HG03575 (cell line): ENCODE results near the gene LY6G5C.

ENCODE experiments used
- ATAC-seq: cut with Tn5 transposase; IDR thresholded peaks from one replicate; pipeline ENCODE4 v1.9.1; 2021; ENCODE audit not compliant: unreplicated experiment, insufficient number of reproducible peaks, low FRiP score; ENCODE audit errors: extremely low read depth

LY6G5C gene

DNA sequence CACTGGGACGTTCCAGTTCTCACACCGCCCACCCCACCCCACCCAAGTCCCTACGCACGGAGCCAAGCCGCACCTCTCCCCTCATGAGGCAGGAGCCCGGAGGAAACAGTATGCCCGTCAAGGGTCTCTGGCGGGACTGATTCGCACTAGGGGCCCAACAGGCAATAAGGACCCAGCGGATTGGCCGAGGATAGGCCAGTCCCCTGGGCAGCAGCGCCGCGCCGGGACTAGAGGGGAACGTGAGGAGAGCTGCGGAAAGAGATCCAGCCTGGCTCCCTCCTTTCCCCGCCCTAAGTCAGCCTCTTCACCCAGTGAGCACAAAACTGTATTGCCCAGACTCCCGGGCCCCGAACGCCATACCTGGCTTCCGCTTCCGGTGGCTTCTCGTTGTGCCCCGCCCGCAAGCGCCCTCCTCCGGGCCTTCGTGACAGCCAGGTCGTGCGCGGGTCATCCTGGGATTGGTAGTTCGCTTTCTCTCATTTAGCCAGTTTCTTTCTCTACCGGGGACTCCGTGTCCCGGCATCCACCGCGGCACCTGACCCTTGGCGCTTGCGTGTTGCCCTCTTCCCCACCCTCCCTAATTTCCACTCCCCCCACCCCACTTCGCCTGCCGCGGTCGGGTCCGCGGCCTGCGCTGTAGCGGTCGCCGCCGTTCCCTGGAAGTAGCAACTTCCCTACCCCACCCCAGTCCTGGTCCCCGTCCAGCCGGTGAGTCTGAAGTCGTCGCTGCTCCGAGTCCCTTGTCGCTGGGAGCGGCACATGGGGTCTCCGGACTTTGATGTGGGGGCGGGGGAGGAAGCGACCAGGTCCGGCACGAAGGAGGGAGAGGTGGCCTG, 15.1 kb downstream of the LY6G5C start, which contains the start of gene CSNK2B:
Gene CSNK2B (plus strand): TSS at position 580 of the 836 bp plus-strand sequence. CDS start 752 bp downstream, outside the sequence.
- peak; percentile 57 for ATAC-seq

DNA sequence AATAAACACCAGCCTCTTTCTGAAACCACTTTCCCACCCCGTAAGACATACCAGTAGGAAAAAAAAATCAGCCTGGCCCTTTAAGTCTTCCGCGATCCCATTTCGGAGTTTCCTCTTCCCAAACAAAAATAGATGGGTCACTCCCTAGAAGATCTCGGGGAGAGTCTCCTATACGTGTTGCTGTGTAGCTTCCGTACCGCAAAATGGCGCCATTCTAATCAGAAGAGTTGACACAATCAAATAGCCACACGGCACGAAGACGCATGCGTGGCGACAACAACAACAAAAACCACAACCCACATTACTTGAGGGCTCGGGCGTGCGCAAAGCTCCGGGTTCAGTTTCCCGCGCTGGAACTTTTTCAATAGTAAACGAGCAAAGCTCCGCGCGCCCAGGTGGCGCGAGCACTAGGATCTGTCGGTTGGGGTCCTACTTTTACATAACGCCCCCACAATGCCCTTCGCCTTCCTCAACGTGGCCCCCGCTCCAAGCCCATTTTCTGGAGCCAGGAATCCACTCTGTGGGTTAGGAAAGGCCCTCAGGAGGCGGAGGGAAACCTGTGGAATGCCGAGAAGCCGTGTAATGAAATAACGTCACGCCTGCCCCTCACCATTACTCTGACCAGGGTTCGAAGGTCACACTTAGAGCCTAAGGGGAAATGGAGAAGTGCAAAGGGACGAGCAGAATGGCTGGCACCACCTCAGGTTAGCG, 15.9 kb downstream of the LY6G5C start, which contains the start of gene GPANK1:
Gene GPANK1 (minus strand): TSS at position 208 of the 711 bp plus-strand sequence. CDS start 519 bp downstream, outside the sequence.
- ATAC-seq = no peak

DNA sequence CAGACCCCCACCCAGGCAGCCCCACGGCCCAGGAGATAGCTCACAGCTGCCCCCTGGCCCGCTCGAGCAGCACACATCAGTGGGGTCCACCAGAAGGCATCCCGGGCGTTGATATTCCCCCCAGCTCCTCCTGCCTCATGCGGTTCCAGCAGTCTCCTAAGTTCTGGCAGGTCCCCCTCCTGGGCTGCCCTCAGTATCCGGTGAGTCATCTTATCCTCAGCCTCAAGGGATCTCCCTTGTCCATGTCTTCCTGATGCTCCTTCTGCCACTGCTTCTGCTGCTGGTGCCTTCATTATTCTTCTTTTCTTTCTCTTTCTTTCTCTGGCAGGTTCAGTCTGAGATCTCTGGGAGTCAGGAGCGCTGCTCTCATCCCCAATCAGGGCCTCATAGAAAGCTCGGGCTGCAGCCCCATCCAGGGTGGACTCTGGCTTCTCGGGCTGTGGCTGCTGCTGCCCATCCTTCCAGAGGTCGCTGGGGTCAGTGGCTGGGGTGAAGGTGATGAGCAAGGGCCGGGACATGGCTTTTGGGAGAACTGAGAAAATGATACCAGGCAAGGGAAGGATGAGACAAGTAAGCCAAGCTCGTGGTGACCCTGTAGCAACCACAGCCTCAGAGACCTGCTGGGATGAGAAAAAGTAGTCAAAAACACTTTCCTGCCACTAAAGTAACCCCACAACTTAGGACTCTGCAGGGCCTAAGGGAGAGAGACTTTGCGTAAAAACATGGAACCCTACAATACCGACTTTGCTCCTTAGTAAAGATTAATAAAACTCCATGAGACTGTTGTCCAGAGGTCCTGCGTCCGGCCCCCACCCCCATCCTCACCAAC, 16.7 kb downstream of the LY6G5C start:
- ATAC-seq = no peak

DNA sequence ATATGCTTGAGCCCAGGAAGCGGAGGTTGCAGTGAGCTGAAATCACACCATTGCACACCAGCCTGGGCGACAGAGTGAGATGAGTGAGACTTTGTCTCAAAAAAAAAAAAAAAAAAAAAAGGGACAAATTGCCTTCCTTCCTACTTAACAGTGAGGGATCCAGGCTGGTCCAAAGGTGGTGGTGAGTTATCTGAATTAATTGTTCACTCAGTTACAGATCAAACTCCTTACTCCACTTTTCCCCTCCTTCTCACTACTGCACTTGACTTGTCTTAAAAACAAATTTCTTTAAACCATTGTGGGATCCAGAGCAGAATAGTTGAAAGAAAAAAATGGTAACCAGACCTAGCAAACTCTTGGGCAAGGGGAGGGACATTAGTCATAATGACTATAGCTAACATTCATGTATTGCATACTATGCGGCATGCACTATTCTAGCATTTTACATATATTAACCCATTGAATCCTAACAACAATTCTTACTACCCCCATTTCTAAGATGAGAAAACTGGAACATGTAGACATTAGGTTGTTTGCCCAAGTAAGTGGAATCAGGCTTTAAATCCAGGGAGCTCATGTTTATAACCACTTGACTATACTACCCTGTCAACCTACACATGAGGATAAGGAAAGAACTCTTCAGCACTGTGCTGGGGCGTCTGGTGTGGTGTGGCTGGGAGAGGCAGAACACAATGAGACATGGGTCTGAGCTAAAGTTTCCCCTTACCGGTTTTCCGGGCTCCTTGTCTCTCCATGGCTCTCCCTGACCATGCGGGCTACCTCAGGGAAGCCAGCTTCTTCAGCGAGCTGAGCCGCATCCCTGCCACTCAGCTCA, 17.5 kb downstream of the LY6G5C start:
- ATAC-seq = no peak

DNA sequence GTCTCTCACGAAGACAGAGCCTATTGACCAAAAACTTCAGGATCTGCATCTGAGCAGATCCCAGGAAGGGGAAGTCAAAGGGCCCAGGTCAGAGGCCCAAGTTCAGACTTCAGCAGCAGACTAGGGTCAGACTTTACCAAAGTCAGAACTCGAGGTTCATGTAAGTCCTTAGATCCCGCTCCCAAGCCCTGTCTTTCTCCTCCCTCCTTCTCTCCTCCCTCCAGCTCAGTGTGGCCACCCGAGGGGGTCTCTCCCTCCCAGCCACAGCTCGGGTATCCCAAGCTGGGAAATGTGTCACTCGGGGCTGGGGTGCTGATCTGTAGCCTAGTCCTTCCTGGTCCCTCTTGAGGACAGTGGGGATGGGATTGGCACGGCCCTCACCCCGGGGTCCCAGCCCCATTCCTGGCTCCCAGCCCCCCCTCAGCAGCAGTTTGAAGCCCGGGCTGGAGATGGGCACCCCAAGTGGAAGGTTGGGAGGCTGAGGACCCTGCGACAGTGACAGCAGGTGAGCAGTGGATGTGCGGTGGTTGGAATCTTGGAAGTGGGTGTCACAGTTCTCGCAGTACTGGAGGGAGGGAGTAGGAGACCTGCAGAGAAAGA, 18.6 kb downstream of the LY6G5C start:
- no peak for ATAC-seq

DNA sequence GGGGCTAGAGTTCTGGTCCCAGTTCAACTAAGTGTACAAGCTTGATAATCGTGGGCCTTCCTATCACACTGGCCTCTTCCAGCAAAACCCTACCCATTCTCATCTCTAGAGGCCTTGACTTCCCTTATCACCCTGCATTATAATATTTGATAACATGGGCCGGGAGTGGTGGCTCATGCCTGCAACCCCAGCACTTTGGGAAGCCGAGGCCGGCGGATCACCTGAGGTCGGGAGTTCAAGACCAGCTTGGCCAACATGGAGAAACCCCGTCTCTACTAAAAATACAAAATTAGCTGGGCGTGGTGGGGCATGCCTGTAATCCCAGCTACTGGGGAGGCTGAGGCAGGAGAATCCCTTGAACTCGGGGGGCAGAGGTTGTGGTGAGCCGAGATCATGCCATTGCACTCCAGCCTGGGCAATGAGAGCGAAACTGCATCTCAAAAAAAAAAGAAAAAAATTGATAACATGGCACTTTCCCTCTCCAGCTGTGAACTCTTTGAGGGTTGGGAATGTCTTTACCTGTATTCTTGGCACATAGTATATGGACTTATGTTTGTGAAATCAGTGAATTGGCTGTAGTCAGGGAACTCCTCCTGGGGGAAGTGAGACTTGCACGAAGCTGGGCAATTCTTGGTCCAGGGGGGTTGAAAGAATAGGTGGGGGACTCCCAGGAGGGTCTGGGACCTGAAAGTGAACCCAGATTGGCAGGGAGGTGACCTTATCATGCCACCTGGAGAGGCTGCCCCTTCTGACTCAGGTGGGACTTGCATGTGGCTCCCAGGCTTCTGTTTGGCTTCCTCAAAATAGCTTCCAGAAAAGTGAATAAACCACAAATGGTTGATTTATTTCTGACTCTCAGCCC, 19.4 kb downstream of the LY6G5C start:
- ATAC-seq = no peak

DNA sequence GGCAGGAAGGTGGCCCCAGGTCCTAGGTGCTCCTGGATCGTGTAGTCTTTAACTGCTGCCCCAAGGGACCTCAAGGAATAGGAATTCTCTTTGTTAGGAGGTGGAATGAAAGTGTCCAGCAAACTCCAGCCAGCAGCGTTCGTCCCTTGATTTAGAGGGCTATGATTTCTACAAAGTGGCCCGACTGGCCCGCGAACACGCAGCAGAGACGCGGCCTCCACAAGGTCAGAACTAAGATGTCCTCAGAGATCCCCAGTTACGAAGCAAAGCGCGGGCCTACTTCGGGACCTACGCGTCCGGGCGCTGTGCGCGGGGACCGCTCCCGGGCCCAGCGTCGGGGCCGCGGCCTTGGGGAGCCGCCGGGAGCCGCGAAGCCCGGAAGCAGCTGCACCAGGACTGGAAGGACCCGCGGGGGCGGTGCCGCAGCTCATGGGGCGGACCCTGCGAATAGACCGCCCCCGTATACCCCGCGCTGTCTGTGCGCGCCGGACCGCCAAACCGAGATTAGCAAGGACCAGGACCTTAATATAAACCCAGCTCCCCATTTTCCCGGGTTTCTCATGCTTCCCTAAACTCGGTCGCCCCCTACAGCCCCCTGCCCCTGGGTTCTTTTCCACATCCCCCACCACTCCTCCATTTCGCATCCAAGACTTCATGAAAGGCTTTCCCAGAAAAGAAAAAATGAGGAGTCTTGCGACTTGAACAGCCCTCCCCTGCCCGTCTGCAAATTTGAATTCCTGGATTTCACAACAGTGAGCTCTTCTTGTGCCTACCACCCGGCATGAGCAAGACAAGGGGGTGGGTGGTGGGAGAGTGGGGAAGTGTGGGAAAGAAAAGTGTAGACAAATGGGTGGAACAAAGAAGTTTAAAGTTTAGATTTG, 20.2 kb downstream of the LY6G5C start, which contains the start of gene C6orf47:
Gene C6orf47 (minus strand): TSS at position 398 of the 881 bp plus-strand sequence. CDS start 831 bp downstream, outside the sequence.
- ATAC-seq = no peak

DNA sequence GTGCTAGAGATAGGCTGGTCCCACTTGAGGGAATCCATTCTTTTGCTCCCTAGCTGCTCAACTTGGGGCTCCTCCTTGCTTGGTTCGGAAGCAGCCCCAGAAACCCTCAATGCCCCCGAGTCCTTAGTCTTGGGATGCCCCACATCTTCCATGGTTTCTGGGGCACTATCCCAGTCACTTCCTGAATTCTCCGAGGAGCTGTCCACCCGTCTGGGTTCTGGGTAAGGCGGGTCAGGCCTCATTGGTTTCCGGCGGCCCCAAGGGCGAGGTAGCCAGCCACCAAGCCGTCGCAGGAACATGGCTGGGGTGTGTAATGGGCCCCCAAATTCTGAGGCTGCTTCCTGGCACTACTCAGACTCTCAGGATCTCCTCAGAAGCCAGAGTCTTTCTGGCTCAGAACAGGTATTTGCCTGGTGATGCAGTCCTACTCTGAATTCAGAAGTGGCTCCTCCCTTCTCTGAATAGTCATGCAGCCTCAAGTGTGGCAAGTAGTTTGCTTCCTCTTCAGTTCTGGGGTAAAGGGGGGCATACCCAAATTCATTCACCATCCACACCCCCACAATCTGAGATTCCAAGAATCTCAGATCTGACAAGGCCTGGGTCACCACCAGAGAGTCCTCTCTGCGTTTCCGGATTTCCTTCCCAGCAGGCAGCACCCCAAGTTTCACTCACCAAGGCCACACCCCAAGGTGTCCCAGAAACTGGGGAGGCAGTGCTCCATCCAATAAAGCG, 21.1 kb downstream of the LY6G5C start:
- no peak for ATAC-seq

DNA sequence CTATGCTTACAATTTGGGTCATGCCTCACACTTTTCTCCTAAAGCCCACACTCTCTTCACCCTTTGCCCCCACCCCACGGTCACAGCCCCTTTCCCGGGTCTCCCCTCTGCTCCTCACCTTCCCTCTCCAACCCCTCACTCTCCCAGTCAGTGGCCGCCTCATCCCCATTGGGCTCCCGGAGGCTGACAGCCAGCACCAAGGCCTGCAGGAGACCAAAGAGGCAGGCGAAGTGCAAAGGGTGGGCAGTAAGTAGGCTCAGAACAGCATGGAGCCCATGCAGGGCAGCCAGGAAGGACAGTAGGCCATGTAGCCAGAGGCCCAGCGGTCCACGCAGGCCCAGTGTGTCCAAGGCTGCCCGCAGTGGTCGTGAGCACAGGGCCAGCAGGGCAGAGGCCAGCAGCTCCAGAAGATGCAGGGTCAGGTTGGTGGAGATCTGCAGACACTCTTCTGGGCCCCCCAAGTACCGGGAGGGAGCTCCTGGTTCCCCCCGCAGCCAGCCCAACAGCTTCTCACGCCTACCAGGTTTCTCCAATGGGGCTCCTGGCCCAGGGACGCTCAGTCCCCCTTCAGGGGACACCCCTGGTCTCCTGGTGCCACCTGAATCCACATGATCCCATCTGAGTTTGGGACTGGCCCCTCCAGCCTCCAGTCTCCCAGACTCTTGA, 21.8 kb downstream of the LY6G5C start:
- ATAC-seq = no peak

DNA sequence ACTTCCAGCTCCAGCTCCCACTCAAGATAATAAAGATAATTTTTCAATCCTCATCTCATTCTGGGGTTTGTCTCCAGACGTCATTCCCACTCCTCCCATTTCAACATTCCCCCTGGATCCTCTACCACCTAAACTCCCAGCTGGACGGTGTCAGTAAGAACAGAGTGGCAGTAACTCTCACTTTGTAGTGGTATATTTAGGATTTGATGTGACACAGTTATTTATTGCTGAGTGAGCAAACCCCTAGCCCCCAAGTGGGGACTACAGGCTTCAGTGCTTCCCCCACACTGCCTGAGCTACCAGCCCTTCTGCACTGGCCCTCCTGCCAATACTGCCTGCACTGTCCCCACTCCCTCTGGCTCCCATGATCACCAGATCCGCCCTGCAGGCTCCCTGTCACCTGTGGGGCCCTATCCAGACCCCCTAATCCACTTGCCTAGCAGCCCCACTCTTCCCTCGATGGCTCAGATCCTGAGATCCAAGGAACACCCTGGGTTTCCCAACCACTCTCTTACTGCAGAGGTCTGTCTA, 22.6 kb downstream of the LY6G5C start:
- no peak for ATAC-seq

DNA sequence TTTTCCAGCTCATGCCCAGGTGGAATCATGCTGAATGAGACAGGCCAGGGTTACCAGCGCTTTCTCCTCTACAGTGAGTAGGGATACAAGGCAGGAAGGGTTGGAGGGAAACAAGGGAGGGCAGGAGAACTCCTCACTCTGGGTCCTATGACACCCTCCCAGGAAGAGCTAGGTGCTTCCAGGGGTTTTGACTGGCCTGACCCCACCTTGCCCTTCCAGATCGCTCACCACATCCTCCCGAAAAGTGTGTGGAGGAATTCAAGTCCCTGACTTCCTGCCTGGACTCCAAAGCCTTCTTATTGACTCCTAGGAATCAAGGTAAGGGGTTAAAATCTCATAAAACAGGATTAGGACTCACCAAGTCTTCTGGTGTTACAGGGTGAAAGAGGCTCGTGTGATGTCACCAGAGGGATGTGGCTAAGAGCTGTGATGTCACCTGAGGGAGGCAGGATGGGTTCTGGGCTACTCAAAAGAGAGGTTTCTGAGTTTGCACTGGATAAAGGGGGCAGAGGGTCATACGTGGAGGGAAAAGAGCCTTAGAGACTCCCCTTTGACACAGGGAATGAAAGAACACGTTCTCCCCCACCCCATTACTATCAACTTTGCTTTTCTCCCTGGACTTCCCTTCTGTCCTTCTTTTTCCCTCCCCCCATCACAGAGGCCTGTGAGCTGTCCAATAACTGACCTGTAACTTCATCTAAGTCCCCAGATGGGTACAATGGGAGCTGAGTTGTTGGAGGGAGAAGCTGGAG, 23.3 kb downstream of the LY6G5C start:
- ATAC-seq = no peak

DNA sequence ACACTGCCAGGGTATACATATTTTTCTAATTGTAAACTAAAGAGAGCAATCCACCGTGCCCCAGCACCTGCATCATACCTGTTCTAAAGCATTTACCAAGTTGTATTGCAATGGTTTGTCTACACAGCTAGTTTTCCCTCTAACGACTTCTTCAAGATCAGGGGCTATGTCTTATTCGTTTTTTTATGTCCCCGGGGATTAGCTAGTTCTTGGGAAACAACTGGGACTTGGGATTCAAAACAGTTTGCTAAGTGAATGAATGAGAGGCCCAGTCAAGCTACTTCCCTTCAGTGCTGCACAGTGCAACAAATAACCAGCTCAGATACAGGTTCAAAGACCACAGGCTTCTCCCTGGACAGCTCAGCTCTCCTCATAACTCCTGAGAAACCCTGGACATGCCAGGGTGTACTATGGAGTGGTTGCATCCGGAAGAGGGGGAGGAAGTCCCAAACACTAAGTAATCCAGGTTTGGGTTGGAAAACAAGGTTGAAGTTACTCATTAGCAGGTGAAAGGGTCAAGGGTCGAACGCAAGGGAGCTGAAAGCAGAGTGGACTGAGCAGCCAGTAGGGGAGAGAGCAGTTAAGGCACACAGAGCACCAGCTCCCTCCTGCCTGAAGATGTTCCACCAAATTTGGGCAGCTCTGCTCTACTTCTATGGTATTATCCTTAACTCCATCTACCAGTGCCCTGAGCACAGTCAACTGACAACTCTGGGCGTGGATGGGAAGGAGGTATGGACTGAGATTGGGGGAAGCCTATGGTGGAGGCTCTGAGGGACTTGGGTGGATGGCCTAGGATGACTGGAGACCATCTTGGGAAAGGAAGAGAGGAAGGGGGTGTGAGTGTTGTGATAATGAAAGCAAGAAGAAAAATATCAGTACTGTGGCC, 25.3 kb downstream of the LY6G5C start, which contains the start of gene APOM:
Gene APOM (plus strand): TSS at position 546 of the 889 bp plus-strand sequence. CDS start 73 bp downstream, at position 619.
- no peak for ATAC-seq
